ENCODE results near the gene SOCS3. TPM values are rescaled to one million over a fixed set of nuclear protein-coding genes. Genes with fewer than 3 reads are reported as not detected.

The SOCS3 gene
- total and polyA plus RNA-seq, 10 of the 15 experiments (the other 5 are each of a cell fraction or from before 2014, with no cell fraction given) = 0.05 to 3.9 (median 1.0) TPM

GRCh38 chr17:78359321-78359996 is 418 bp downstream of the SOCS3 start:
- H4K20me1 ChIP-seq (ENCODE audit: control insufficient read depth, insufficient read depth) = no peaks in the 10 kb centered on the region
- intact Hi-C loops (cut with micrococcal nuclease; ENCODE audit: unreplicated experiment) (no loop called here), in situ Hi-C loops (cut with MboI) (no loop called here)
- SMC1A ChIA-PET (ENCODE audit: uncharacterized antibody, unreplicated experiment) = interaction anchor here (0.9 to 6.1 kb wide), 7 partner anchors 11 to 70 kb away, joined by 3 to 26 read pairs (median 3); no protein-coding TSS in a partner anchor
- POLR2A ChIA-PET = interaction anchor here (0.6 to 2.0 kb wide), 8 partner anchors 19 to 197 kb away, joined by 3 to 8 read pairs (median 4); no protein-coding TSS in a partner anchor
- BruUV-seq (replicated peaks) = no TSS peak
- no peak for FAIRE-seq
- no peak for DNase-seq (ENCODE audit: low read depth, low spot score)
- peak; percentile 2 for ATAC-seq
- CTCF ChIA-PET = interaction anchor here (0.5 to 4.1 kb wide), 9 partner anchors 13 to 160 kb away, joined by 3 to 18 read pairs (median 6); no protein-coding TSS in a partner anchor
- H3K4me3 ChIP-seq = peak overlapping the region; percentile 80
- peak overlapping the region; percentile 99 for H3K4me2 ChIP-seq (ENCODE audit: control insufficient read depth, insufficient read depth)
- no peaks in the 10 kb centered on the region; a peak in 1 of 4 replicates for H3K36me3 ChIP-seq (ENCODE audit: control insufficient read depth in 2 of 2, insufficient read depth in 2 of 2, low read length in 1 of 2)
- H2AFZ ChIP-seq (ENCODE audit: control insufficient read depth, low read depth, low read length) = no peak overlapping the region; the same call in 1 of the 2 replicates
- H3K9ac ChIP-seq (ENCODE audit: control insufficient read depth, insufficient read depth, low read length) = peak overlapping the region; percentile 71
- RAD21 ChIA-PET (ENCODE audit: unreplicated experiment) = interaction anchor here (1.0 to 2.4 kb wide), 8 partner anchors 9 to 70 kb away, joined by 3 to 12 read pairs (median 4); no protein-coding TSS in a partner anchor
- no peak for TF ChIP-seq ESRRA (IDR thresholded peaks at IDR 0.05; ENCODE audit: low read length)
- TF ChIP-seq SUZ12 (IDR thresholded peaks at IDR 0.05; ENCODE audit: unreplicated experiment) = peak; percentile 17
- TF ChIP-seq POLR2A (IDR thresholded peaks at IDR 0.05; ENCODE audit: low read depth, low read length) = peak; percentile 16
- no peak for TF ChIP-seq MYC (IDR thresholded peaks at IDR 0.05; ENCODE audit: insufficient read depth, insufficient read length, insufficient replicate concordance, low read length, severe bottlenecking)
- no peak for TF ChIP-seq EP300 (IDR thresholded peaks at IDR 0.05; ENCODE audit: borderline replicate concordance in 1 of 2, control insufficient read depth in 1 of 2, low read depth in 2 of 2, low read length in 2 of 2)
- no peak for TF ChIP-seq ATF2 (IDR thresholded peaks at IDR 0.05; ENCODE audit: low read length)
- TF ChIP-seq NKRF (conservative IDR thresholded peaks at IDR 0.05) = 0 out of 2 replicates have a peak, but pooled peaks have one; percentile 52
- TF ChIP-seq KDM1A (IDR thresholded peaks at IDR 0.05; ENCODE audit: borderline replicate concordance) = no peak
- no peak for TF ChIP-seq BACH1 (IDR thresholded peaks at IDR 0.05; ENCODE audit: borderline replicate concordance)
- TF ChIP-seq HDAC6 (IDR thresholded peaks at IDR 0.05; ENCODE audit: unreplicated experiment) = peak; percentile 94
- peak in 1 of 2 experiments; percentile 35; a peak in 3 of 4 replicates for TF ChIP-seq IKZF2 (IDR thresholded peaks at IDR 0.05)
- peak; percentile 11 for TF ChIP-seq IKZF1 (conservative IDR thresholded peaks at IDR 0.05)
- TF ChIP-seq BCL11A (IDR thresholded peaks at IDR 0.05; ENCODE audit: low read depth, low read length) = no peak
- TF ChIP-seq BCL3 (IDR thresholded peaks at IDR 0.05; ENCODE audit: borderline replicate concordance, insufficient read depth, low read depth, low read length, poor library complexity, severe bottlenecking) = no peak
- H3K27ac ChIP-seq (ENCODE audit: control insufficient read depth, insufficient read depth) = no peak overlapping the region
- peaks cover 32% of the 10 kb centered on the region for H3K4me1 ChIP-seq (ENCODE audit: control insufficient read depth, insufficient read depth, low read length)
- WGBS (ENCODE audit: insufficient coverage, insufficient replicate concordance, low lambda C conversion rate, missing lambda C conversion rate) = 3% methylated on average over 51 of the region's 70 CpGs
- peaks cover 8% of the 10 kb centered on the region for H3K79me2 ChIP-seq (ENCODE audit: control insufficient read depth, insufficient read depth, low read length)
- H3K9me3 ChIP-seq (replicated peaks; ENCODE audit: control insufficient read depth, insufficient read depth, low read length) = no peaks in the 10 kb centered on the region
- H3K27me3 ChIP-seq (replicated peaks in 1 of 2; ENCODE audit: control insufficient read depth in 2 of 2, insufficient read depth in 2 of 2, low read length in 1 of 2) = 0 out of 4 replicates have a peak, but pooled peaks cover 0 to 5% of the 10 kb centered on the region in 2 experiments
